Measurements from ENCODE around the gene ZNF341.

ZNF341 gene

GRCh38 chr20:33707668-33708067, 24.1 kb upstream of the ZNF341 start:
- Histone ChIP-seq H3K4me2 (no peak overlapping the region), H3K79me2 (ENCODE audit: insufficient read depth, low read depth) (no peaks in the 10 kb centered on the region), H3K4me1 (ENCODE audit: low read depth, poor library complexity, severe bottlenecking) (peaks cover 20% of the 10 kb centered on the region), H3K27ac (no peak overlapping the region), H3K9ac (no peak overlapping the region), H3K4me3 (IDR thresholded peaks at IDR 0.05; ENCODE audit: insufficient read depth, low read depth, low read length) (no peak overlapping the region), H3K27me3 (ENCODE audit: insufficient read depth, low read depth) (no peaks in the 10 kb centered on the region), H3K36me3 (ENCODE audit: insufficient read depth) (no peaks in the 10 kb centered on the region), H4K20me1 (ENCODE audit: insufficient read depth) (no peaks in the 10 kb centered on the region), H2AFZ (ENCODE audit: low read depth) (no peak overlapping the region)
- no peak for TF ChIP-seq CTCF (conservative IDR thresholded peaks at IDR 0.05; ENCODE audit: low read depth, low read length)

DNA sequence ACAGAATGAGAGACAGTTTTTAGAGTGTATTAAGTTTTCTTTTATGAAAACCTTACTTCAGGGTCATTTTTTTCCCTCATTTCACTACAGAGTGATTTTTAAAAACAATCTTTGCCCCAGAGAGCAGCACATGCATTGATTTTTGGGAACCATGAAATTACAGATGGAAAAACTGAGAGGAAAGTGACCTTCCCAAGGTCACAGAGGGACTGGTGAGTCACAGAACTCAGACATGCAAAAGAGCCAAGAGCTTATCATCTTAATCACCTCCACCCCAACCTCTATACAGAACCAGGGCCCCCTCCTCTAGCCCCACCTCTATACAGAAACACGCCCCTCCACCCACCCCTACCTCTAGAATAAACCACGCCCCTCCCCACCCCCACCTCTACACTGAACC, 22.4 kb upstream of the ZNF341 start:
- H3K9ac ChIP-seq, result no peak overlapping the region
- H3K27me3 ChIP-seq (ENCODE audit: insufficient read depth, low read depth), result no peaks in the 10 kb centered on the region
- H3K4me1 ChIP-seq (ENCODE audit: low read depth, poor library complexity, severe bottlenecking), result peaks cover 20% of the 10 kb centered on the region
- H4K20me1 ChIP-seq (ENCODE audit: insufficient read depth), result no peaks in the 10 kb centered on the region
- H2AFZ ChIP-seq (ENCODE audit: low read depth), result no peak overlapping the region
- no peaks in the 10 kb centered on the region for H3K79me2 ChIP-seq (ENCODE audit: insufficient read depth, low read depth)
- H3K27ac ChIP-seq, result peak overlapping the region; percentile 32; the same call in 1 of the 2 replicates
- no peak overlapping the region for H3K4me3 ChIP-seq (IDR thresholded peaks at IDR 0.05; ENCODE audit: insufficient read depth, low read depth, low read length)
- no peaks in the 10 kb centered on the region for H3K36me3 ChIP-seq (ENCODE audit: insufficient read depth)
- H3K4me2 ChIP-seq, result peak overlapping the region; percentile 18; the same call in 1 of the 2 replicates
- TF ChIP-seq CTCF (conservative IDR thresholded peaks at IDR 0.05; ENCODE audit: low read depth, low read length), result no peak

- no peaks in the 10 kb centered on the region for H4K20me1 ChIP-seq (ENCODE audit: insufficient read depth)
- H2AFZ ChIP-seq (ENCODE audit: low read depth), result no peak overlapping the region
- no peaks in the 10 kb centered on the region for H3K79me2 ChIP-seq (ENCODE audit: insufficient read depth, low read depth)
- H3K4me1 ChIP-seq (ENCODE audit: low read depth, poor library complexity, severe bottlenecking), result peaks cover 20% of the 10 kb centered on the region
- TF ChIP-seq CTCF (conservative IDR thresholded peaks at IDR 0.05; ENCODE audit: low read depth, low read length), result no peak
- H3K27me3 ChIP-seq (ENCODE audit: insufficient read depth, low read depth), result no peaks in the 10 kb centered on the region
- no peak overlapping the region for H3K27ac ChIP-seq
- H3K4me3 ChIP-seq (IDR thresholded peaks at IDR 0.05; ENCODE audit: insufficient read depth, low read depth, low read length), result no peak overlapping the region
- no peak overlapping the region for H3K9ac ChIP-seq
- H3K36me3 ChIP-seq (ENCODE audit: insufficient read depth), result no peaks in the 10 kb centered on the region
- no peak overlapping the region for H3K4me2 ChIP-seq
Observed at GRCh38 chr20:33709905-33710541, 21.8 kb upstream of the ZNF341 start.

- no peaks in the 10 kb centered on the region for H4K20me1 ChIP-seq (ENCODE audit: insufficient read depth)
- H3K36me3 ChIP-seq (ENCODE audit: insufficient read depth), result no peaks in the 10 kb centered on the region
- H2AFZ ChIP-seq (ENCODE audit: low read depth), result no peak overlapping the region
- H3K27me3 ChIP-seq (ENCODE audit: insufficient read depth, low read depth), result no peaks in the 10 kb centered on the region
- peaks cover 20% of the 10 kb centered on the region for H3K4me1 ChIP-seq (ENCODE audit: low read depth, poor library complexity, severe bottlenecking)
- no peak for TF ChIP-seq CTCF (conservative IDR thresholded peaks at IDR 0.05; ENCODE audit: low read depth, low read length)
- H3K4me3 ChIP-seq (IDR thresholded peaks at IDR 0.05; ENCODE audit: insufficient read depth, low read depth, low read length), result no peak overlapping the region
- no peak overlapping the region for H3K9ac ChIP-seq
- H3K79me2 ChIP-seq (ENCODE audit: insufficient read depth, low read depth), result no peaks in the 10 kb centered on the region
- H3K4me2 ChIP-seq, result no peak overlapping the region
- no peak overlapping the region for H3K27ac ChIP-seq
Observed at GRCh38 chr20:33710681-33711445, 20.9 kb upstream of the ZNF341 start.
